Measurements from ENCODE around the gene KCNT1. TPM values are rescaled to one million over a fixed set of nuclear protein-coding genes. Genes with fewer than 3 reads are reported as not detected.

The KCNT1 gene
- total RNA-seq, 2 donors from 2014 or later, result under 0.01 TPM

DNA sequence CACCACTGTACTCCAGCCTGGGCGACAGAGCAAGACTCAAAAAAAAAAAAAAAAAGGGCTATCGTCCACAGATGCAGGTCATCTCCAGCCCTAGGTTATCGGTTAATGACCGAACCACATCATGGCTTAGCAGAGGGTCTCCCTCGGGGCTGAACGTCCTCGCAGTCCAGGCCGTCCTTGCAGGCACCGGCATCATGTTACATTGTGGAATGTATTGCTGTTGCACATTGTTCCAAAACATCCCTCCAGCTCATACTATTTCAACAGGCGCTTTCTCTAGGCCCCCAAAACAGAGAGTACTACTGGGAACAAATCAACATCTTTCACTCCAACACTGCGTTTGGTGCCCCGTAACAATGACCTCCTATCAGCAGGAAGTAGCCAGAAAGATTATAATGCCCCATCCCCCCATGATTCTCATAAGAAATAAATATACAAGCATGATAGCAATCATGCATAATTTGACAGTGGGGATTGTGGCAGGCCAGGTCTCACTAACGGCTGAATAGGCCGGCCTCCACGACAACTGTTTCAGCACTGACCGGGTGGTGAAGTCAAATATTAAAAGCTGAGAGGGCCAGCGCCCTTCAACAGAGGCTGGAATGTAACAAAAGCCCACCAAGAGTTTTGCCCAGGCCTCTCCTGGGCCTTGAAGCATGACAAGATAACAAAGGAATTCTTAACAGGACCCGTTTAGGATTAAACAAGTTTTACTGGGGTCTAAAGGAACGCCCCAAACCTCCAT, 40.0 kb upstream of the KCNT1 start:
- H3K36me3 ChIP-seq (replicated peaks in 1 of 2; ENCODE audit: insufficient read depth in 1 of 2, low read depth in 2 of 2), result no peaks in the 10 kb centered on the region
- ATAC-seq (no peak), DNase-seq (no peak)
- H3K27me3 ChIP-seq, result no peaks in the 10 kb centered on the region
- intact Hi-C loops (cut with DNase I), result no loop called here
- H3K4me3 ChIP-seq, result no peak overlapping the region
- H3K4me1 ChIP-seq, result no peaks in the 10 kb centered on the region
- no peak overlapping the region for H3K27ac ChIP-seq
- TF ChIP-seq POLR2A (IDR thresholded peaks at IDR 0.05), result no peak
- TF ChIP-seq, protein P1, sequence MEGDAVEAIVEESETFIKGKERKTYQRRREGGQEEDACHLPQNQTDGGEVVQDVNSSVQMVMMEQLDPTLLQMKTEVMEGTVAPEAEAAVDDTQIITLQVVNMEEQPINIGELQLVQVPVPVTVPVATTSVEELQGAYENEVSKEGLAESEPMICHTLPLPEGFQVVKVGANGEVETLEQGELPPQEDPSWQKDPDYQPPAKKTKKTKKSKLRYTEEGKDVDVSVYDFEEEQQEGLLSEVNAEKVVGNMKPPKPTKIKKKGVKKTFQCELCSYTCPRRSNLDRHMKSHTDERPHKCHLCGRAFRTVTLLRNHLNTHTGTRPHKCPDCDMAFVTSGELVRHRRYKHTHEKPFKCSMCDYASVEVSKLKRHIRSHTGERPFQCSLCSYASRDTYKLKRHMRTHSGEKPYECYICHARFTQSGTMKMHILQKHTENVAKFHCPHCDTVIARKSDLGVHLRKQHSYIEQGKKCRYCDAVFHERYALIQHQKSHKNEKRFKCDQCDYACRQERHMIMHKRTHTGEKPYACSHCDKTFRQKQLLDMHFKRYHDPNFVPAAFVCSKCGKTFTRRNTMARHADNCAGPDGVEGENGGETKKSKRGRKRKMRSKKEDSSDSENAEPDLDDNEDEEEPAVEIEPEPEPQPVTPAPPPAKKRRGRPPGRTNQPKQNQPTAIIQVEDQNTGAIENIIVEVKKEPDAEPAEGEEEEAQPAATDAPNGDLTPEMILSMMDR (IDR thresholded peaks at IDR 0.05), result no peak
- 37 to 43% methylated on average over 19 of the region's 19 CpGs for WGBS, 2 donors
- no peaks in the 10 kb centered on the region for H3K9me3 ChIP-seq

DNA sequence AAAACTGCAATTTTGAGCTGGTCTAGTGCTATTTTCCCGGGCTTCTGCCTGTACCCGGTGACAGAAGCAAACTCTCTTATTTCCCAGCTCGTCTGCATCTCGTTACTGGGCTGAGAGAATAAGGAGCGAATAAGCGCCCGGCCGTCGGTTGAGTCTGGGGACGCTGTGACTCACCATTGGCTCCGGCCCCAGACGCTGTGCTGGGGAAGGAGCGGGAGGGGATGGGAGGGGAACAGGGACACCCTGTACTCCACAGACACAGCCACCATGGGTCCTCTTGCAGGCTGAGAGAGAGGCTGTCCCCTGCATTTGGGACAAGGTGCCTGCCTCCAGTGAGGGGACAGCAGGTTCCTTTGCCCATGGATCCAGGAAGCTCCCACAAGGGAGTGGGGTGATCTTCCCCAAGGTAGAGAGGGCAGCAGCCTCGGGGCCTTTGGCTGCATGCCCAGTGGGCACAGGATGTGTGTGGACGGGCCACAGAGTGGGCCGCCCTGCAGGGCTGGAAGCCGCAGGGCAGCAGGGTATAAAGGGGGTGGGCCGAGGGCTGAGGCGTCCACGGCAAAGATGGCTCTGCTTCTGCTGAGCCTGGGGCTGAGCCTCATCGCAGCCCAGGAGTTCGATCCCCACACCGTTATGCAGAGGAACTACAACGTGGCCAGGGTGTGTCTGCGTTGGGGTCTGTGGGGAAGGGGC, 39.1 kb upstream of the KCNT1 start, which contains the start of gene LCN9:
Gene LCN9, plus strand, starts transcription at position 552 of the 693 bp plus-strand sequence. Its CDS starts 13 bp downstream, at position 565.
- H3K4me1 ChIP-seq, result no peaks in the 10 kb centered on the region
- no peak within 1 kb of the TSS for H3K27ac ChIP-seq
- intact Hi-C loops (cut with DNase I), result no loop called here
- TF ChIP-seq POLR2A (IDR thresholded peaks at IDR 0.05), result no peak
- TF ChIP-seq, protein P1 (IDR thresholded peaks at IDR 0.05), result no peak
- ATAC-seq (no peak), DNase-seq (no peak)
- WGBS, 2 donors, result 41 to 44% methylated on average over 11 to 25 of the region's 25 CpGs
- no peaks in the 10 kb centered on the region for H3K36me3 ChIP-seq (replicated peaks in 1 of 2; ENCODE audit: insufficient read depth in 1 of 2, low read depth in 2 of 2)
- no peaks in the 10 kb centered on the region for H3K27me3 ChIP-seq
- no peaks in the 10 kb centered on the region for H3K9me3 ChIP-seq
- H3K4me3 ChIP-seq, result no peak within 1 kb of the TSS

DNA sequence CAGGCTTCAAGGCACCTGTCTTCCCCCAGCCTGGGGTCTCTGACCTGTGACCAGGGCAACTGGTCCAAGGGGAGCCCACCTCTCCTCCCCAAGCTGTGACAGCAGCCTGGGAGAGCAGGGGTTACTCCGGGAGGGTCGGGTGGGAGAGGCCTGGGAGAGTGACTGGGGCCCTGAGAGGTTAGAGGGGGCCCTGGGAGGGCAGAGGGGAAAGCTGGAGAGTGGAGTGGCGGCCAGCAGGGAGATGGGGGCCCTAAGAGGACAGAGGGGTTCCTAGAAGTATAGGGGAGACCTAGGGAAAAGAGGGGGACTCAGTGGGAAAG, 38.6 kb upstream of the KCNT1 start:
- H3K36me3 ChIP-seq (replicated peaks in 1 of 2; ENCODE audit: insufficient read depth in 1 of 2, low read depth in 2 of 2), result no peaks in the 10 kb centered on the region
- peaks cover 0 to 1% (median 0%) of the 10 kb centered on the region in 3 donors for H3K9me3 ChIP-seq
- WGBS, 2 donors, result 39 to 88% methylated on average over 1 to 3 of the region's 3 CpGs
- ATAC-seq (no peak), DNase-seq (no peak)
- intact Hi-C loops (cut with DNase I), result no loop called here
- H3K4me3 ChIP-seq, result no peak overlapping the region
- H3K27ac ChIP-seq, result no peak overlapping the region
- no peaks in the 10 kb centered on the region for H3K4me1 ChIP-seq
- TF ChIP-seq, protein P1 (IDR thresholded peaks at IDR 0.05), result no peak
- TF ChIP-seq POLR2A (IDR thresholded peaks at IDR 0.05), result no peak
- no peaks in the 10 kb centered on the region for H3K27me3 ChIP-seq

DNA sequence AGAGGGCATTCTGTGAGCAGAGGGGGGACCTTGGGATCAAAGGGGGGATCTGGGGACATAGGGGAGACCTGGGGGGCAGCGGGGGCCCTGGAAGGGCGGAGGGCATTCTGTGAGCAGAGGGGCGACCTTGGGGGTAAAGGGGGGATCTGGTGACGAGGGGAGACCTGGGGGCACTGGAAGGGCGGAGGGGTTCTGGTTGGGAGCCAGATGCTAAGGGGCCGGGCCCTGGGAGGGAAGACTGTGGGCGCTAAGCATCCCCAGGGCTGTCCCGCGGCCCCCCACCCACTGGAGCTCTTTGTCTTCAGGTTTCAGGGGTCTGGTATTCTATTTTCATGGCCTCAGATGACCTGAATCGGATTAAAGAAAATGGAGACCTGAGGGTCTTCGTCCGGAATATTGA, 38.1 kb upstream of the KCNT1 start:
- H3K4me3 ChIP-seq, result no peak overlapping the region
- ATAC-seq (no peak), DNase-seq (no peak)
- no peak overlapping the region for H3K27ac ChIP-seq
- H3K9me3 ChIP-seq, result peaks cover 0 to 6% (median 0%) of the 10 kb centered on the region in 3 donors
- TF ChIP-seq, protein P1 (IDR thresholded peaks at IDR 0.05), result no peak
- no peak for TF ChIP-seq POLR2A (IDR thresholded peaks at IDR 0.05)
- WGBS, 2 donors, result 65 to 67% methylated on average over 9 to 11 of the region's 12 CpGs
- H3K4me1 ChIP-seq, result no peaks in the 10 kb centered on the region
- no peaks in the 10 kb centered on the region for H3K36me3 ChIP-seq (replicated peaks in 1 of 2; ENCODE audit: insufficient read depth in 1 of 2, low read depth in 2 of 2)
- no peaks in the 10 kb centered on the region for H3K27me3 ChIP-seq
- intact Hi-C loops (cut with DNase I), result no loop called here
